Measurements from ENCODE around the gene LPCAT1.
"Not testable (repeated sequence)": the region's sequence is repeated elsewhere in the genome, so short reads cannot be mapped to it uniquely, and the experiment has no call there.

LPCAT1 gene

DNA sequence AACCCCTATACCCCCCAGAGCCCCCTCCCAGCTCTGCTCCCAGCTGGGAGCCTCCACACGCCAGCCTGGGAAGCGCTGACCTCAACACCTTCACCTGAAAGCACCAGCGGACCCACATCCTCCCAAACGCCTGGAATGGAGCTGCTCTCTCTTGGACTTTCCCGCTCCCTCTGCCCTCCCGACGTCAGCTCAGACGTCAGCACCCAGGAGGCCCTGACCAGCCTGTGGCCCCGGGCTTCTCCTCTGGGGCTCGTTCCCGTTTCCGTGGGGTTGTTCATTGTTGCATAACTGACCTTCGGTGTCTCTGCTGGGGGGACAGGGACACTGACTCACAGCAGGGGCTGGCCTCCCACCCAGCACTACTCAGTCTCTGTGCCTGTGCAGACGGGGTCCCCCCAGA is 43.5 kb downstream of the LPCAT1 start:
- no peak for DNase-seq (ENCODE audit: low spot score)

GRCh38 chr5:1479581-1480188 is 44.1 kb downstream of the LPCAT1 start:
- DNase-seq (ENCODE audit: low spot score), result no peak

- DNase-seq (ENCODE audit: low spot score), result no peak
These were observed 44.7 kb downstream of the LPCAT1 start for GRCh38 chr5:1479066-1479465.

- no peak for DNase-seq (ENCODE audit: low spot score)
These were observed 45.3 kb downstream of the LPCAT1 start for GRCh38 chr5:1478271-1479035.

DNA sequence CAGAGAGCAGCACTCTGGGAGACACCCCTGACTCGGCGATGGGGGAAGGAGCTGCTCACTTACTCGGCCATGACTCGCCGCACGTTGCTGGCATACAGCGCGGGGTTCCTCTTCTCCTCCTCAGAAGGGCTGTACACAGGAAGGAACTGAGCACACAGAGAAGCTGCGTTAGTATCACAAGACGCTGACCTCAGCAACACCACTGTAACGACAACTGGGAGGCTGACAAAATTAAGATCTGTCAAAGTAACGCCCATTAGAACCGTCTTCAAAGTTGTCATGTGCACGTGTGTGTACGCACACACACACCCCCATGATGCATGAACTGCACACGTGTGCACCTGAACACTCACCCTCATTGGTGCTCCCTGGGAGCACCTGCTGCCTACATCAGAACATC is 46.4 kb downstream of the LPCAT1 start:
- DNase-seq (ENCODE audit: low spot score), result no peak

DNA sequence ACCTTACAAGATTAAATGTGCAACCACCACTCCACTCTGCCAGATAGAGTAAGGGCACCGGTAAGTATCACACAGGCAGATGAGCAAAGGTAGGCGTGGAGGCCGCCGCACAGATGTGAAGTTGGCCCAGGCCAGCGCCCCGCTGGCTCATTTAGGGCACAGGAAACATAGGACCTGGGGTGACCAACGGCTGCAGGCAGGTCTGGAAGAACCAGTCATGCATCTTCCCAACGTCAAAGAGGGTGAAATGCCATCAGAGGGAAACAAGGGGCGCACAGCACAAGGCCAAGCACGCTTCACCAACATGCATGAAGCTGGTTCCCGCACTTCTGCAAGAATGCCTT is 46.8 kb downstream of the LPCAT1 start:
- DNase-seq (ENCODE audit: low spot score), result no peak

- no peak for DNase-seq (ENCODE audit: low spot score)
These were observed 47.4 kb downstream of the LPCAT1 start for GRCh38 chr5:1476181-1476966.

DNA sequence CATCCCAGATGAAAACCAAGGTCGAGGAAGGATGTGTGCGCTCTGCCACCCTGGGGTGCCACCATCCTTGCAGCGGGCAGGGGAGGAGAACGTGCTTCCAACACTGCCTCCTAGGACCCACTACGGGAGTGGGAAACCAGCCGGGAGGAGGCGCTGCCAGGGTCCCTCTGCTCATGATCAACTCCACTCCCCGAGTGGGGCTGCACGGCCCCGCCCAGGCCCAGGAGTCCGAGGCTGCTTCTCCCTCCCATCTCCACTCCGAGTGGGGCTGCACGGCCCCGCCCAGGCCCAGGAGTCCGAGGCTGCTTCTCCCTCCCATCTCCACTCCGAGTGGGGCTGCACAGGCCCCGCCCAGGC is 48.2 kb downstream of the LPCAT1 start:
- not testable (repeated sequence) for DNase-seq (ENCODE audit: low spot score)

DNA sequence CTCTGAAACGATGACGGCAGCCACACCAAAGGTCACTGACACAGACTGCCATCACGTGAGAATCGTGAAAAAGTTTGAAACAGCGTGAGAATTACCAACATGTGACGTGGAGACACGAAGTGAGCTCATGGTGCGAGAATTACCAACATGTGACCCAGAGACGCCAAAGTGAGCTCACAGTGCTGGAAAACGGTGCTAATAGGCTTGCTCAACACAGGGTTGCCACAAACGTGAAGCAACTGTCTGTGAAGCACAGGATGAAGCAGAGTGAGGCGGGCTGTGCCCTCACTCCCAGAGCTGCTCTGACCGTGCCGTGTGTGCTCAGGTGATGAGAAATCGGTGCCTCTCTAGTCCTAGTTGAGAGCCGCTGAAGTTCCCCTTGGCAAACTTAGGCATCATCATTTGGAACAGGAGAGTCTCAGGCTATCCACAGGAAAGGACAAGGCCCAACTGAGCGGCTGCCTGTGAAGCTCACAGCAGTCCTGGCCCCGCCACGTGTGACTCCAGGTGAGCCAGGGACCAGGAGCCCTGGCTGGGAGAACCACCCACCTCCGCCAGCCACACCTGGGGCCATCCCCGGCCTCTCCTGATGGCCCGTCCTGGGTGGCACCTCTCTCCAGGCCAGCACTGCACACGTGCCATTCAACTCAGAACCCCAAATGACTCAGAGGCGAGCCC is 48.8 kb downstream of the LPCAT1 start:
- DNase-seq (ENCODE audit: low spot score), result no peak

DNA sequence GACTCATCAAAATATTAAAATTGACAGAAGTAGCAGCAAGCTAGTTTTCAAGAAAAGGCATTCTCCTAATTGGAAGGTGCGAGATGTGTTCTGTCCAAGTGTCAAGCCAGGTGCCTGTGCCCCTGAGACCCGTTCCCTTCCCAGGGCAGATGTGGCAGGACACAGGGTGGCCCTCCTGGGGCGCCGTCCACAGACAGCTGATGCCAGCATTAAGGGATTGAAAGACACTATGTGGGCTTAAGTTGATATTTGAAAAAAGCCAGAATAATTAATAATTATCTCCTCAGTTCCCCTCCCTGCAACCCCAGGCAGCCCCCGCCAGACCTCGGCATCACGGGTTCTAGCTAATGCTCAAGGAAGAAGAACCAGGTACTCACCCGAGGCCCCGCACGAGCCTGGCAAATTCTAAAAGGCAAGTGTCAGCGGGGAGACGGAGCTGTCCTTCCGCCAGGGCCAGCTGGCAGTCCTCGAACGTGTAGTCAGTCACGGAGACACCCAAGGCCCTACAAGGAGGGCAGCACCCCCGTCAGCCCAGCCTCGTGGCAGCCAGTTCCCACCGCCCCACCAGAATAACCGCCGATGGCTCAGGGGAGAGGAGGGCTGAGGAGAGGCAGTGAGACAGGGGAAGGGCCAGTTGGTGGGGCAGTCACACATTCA is 49.4 kb downstream of the LPCAT1 start:
- no peak for DNase-seq (ENCODE audit: low spot score)

GRCh38 chr5:1473746-1474145 is 50.0 kb downstream of the LPCAT1 start:
- DNase-seq (ENCODE audit: low spot score), result no peak

GRCh38 chr5:1472964-1473628 is 50.7 kb downstream of the LPCAT1 start:
- DNase-seq (ENCODE audit: low spot score), result no peak

DNA sequence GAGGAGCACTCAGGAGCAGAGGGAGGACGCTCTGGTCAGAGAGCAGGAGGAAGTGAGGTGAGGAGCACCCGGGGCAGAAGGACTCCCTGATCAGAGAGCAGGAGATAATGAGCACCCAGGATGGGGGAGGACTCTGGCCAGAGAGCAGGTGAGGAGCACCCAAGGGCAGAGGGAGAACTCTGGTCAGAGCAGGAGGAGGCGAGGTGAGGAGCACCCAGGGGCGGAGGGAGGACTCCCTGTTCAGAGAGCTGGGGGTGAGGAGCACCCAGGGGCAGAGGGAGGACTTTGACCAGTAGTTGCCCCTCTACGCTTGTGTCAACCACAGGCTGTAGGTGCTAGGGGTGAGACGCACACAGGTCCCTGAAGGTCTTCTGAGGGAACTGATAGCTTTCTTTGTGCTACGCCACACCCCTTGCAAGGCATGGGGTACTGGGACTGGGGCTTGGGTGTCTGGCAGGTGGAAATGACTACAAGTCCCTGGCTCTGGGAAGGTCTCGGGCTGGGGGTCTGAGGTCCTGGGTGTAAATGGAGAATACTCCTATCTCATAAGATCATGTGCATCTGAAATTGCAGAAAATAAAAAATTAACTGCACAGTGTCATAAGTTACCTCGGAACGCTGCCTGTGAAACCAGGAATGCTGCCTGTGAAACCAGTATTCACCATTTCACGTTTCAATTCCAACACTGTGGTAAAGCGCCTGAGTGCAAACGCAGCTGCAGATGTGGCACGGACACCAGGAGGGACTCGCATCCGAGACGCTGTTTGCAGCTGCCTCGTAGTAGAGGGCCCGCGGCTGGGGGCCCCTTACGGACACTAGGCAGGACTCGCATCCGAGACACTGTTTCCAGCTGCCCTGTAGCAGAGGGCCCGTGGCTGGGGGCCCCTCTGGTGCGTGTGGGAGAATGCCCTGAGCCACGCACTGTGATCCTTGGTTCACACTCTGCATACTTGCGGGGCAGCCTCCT is 51.5 kb downstream of the LPCAT1 start:
- DNase-seq (ENCODE audit: low spot score), result no peak

- DNase-seq (ENCODE audit: low spot score), result no peak
These were observed 52.4 kb downstream of the LPCAT1 start for GRCh38 chr5:1471240-1471853.

DNA sequence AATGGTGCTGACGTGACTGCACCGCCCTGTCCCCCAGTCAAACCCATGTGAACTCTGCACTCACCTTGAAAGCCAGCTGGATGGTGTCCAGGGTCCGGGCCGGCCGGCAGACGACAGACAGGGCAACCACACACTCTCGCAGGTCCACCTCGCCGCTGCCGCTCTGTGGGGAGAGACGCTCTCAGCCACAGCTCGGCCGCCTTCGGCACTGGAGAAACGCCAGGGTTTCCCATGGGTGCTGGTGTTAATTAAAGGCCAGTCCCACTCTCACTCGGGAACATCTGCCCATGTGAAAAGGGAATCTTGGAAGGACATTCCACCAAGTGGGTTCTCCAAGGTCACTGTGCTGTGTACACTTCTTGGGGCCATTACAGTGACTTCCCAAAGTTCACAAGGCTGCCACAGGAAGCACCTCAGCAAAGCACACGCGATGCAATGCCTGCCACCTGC is 53.0 kb downstream of the LPCAT1 start:
- no peak for DNase-seq (ENCODE audit: low spot score)

DNA sequence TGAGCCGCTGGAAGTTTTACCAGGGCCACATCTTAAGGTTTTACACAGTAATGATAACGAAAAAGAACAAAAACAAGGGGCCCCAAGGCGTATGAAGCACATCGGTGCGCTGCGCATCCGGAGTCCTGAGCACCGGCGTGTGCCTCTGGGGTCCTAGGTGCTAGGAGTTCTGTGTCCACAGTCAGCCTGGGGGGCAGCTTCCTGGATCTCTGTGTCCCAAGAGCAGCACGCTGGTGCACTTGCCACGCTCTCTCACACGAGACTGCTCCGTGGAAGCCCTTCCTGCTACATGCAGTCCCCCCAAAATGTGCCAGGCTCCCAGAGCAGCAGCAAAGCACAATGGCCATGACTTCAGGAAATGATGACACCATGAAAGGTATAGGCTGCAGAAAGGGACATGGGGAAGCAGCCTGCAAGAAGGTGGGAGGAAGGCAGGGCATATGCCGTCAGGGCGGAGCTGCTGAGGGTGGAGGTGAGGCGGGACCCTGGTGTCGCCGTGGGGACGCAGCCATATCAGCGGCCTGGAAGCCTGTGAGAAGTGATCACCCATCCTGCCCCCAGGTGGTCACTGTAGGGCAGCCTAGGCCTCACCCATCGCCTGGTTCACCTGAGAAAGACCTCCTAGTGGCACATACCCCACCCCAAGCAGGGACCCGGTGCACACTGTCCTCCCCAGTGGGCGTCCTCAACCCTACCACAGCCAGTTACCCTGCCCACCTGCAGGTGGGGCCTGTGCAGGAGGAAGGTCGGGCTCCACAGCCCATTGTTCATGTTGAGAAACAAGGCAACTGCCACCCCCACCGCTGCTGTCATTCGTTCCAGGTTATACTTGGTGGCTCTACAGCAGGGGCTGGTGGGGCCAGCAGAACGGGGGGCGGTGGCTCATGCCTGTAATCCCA is 54.9 kb downstream of the LPCAT1 start:
- no peak for DNase-seq (ENCODE audit: low spot score)

DNA sequence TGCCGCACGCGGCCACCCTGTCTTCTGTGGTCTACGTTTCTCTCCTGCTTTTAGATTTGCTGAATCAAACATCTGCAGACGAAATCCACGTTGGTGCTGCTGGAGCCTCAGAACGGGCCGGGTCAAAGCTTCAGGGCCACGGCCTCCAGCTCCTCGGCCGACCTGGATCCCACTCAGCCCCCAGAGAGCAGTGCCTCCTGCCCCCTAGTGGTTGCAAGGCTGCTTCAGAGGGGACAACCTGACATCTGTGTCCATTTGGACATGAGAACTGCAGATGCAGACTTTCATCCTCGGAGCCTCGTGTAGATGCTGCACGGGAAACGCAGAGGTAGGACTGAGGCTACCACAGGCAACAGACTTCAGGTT is 55.5 kb downstream of the LPCAT1 start:
- DNase-seq (ENCODE audit: low spot score), result peak; percentile 4

DNA sequence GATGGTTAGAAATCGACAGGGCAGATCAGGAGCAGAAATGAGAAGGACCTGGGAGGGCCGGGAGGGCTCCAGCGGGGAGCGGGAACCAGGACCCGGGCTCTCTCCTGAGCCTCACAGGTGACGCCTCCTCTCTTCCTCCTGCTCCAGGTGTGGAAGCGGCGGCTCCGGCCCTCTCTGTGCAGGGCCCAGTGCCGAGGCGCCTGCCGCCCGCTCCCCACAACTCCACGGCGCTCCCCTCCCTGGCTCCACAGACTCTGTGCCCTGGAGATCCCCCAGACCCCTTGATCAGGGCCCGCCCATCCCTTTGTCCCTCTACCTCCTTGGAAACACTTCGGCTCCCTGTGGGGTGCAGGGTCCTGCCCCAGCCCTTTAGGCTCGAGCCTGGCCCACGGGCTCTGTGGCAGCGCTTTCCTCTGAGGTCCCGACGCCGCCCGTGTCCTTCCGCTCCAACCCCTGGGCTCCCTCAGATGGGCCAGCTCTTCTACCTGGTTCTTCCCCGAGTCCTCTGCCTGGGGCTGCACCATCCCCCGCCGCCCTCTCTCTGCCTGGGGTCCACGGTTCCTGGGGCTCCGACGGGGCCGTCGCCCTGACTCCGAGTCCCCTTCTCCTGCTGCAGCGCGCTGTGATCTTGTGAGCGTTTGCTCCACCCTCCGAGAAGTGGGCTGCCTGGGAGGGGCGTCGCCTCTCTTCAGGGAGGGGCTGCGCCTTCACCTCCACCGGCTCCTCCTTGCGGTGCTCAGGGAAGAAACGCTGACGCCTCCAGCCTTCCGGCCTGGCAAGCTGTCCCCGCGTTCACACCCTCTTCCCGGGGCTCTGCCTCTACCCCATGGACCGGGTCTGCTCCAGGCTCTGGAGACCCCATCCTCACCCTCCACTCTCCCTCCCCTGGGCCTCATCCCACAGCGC is 56.2 kb downstream of the LPCAT1 start:
- no peak for DNase-seq (ENCODE audit: low spot score)

Measured in COLO829 (cell line).